SU-DHL-6 (cell line): ENCODE measurements around the gene YAF2.

Experiments
- H2AFZ ChIP-seq: fragments of 200-600 bp; sonication (generic); 2 replicates; pipeline ENCODE4 v1.6.1; 2014; ENCODE audit warnings: low read depth, mild to moderate bottlenecking, moderate library complexity, mixed read lengths, antibody characterized with exemption, low read length; ENCODE audit not compliant: severe bottlenecking
- H3F3A ChIP-seq: fragments of 200-600 bp; shearing (Covaris generic); 2 replicates; pipeline ENCODE4 v1.6.0; 2016; ENCODE audit warnings: antibody characterized with exemption, mild to moderate bottlenecking; ENCODE audit not compliant: insufficient read depth
- H3K27ac ChIP-seq: fragments of 200-600 bp; sonication (generic); 2 replicates; pipeline ENCODE4 v1.5.1; 2016; ENCODE audit warnings: low read depth, mild to moderate bottlenecking, low read length, moderate library complexity, mixed read lengths
- H3K27me3 ChIP-seq: fragments of 200-600 bp; sonication (generic), shearing (Covaris generic); 2 replicates; pipeline ENCODE4 v1.6.0; 2014; ENCODE audit warnings: mild to moderate bottlenecking, low read length
- H3K36me3 ChIP-seq: fragments of 200-600 bp; sonication (generic); 2 replicates; pipeline ENCODE4 v1.6.1; 2014; ENCODE audit warnings: mild to moderate bottlenecking, low read length, mixed read lengths
- H3K4me2 ChIP-seq: fragments of 300-600, 200-600 bp; shearing (Covaris generic), sonication (generic); 2 replicates; pipeline ENCODE4 v1.6.0; 2014; ENCODE audit warnings: low read length, low read depth, mild to moderate bottlenecking; ENCODE audit not compliant: poor library complexity, severe bottlenecking
- H3K4me3 ChIP-seq: fragments of 200-600 bp; sonication (generic); 2 replicates; pipeline ENCODE4 v1.5.1; 2014; ENCODE audit warnings: antibody characterized with exemption, low read length, mild to moderate bottlenecking, mixed read lengths; ENCODE audit not compliant: insufficient read depth, poor library complexity, severe bottlenecking
- H3K79me2 ChIP-seq: fragments of 200-600 bp; sonication (generic); 2 replicates; pipeline ENCODE4 v1.6.1; 2014; ENCODE audit warnings: mild to moderate bottlenecking, low read length, moderate library complexity; ENCODE audit not compliant: insufficient read depth
- H3K9ac ChIP-seq: fragments of 200-600 bp; sonication (generic); 2 replicates; pipeline ENCODE4 v1.7.0; 2014; ENCODE audit warnings: mild to moderate bottlenecking, low read length
- H3K9me2 ChIP-seq: fragments of 200-600 bp; sonication (generic); replicated peaks from 2 replicates; pipeline ENCODE4 v1.6.1; 2014; ENCODE audit warnings: low read length; ENCODE audit not compliant: insufficient read depth
- H3K9me3 ChIP-seq: fragments of 200-600 bp; sonication (generic); 2 replicates; pipeline ENCODE4 v1.6.1; 2014; ENCODE audit warnings: low read length, mixed read lengths; ENCODE audit not compliant: insufficient read depth
- H4K20me1 ChIP-seq: fragments of 200-600 bp; sonication (generic); 2 replicates; pipeline ENCODE4 v1.6.1; 2014; ENCODE audit warnings: low read depth, mild to moderate bottlenecking, antibody characterized with exemption, low read length, moderate library complexity, mixed read lengths
- CTCF ChIP-seq: fragments of 200-600 bp; sonication (generic); IDR thresholded peaks from one replicate; pipeline ENCODE4 v1.5.1; 2017; ENCODE audit warnings: antibody characterized with exemption, mild to moderate bottlenecking, low read length, moderate library complexity; ENCODE audit not compliant: insufficient read depth, poor library complexity, severe bottlenecking
- EZH2phosphoT487 ChIP-seq: fragments of 200-600 bp; sonication (generic), shearing (Covaris generic); conservative IDR thresholded peaks from 2 replicates; pipeline ENCODE4 v1.6.1; 2018; ENCODE audit warnings: mild to moderate bottlenecking, antibody characterized with exemption, low read length, moderate library complexity, mixed read lengths

The YAF2 gene

GRCh38 chr12:42277396-42278127 is 39.5 kb upstream of the YAF2 start:
- Histone ChIP-seq H3K36me3 (no peaks in the 10 kb centered on the region), H3K4me2 (no peak overlapping the region), H2AFZ (no peak overlapping the region), H3K27ac (no peak overlapping the region), H3K27me3 (no peaks in the 10 kb centered on the region), H3K9me2 (no peaks in the 10 kb centered on the region), H3K4me3 (no peak overlapping the region), H3K9ac (no peak overlapping the region), H3K79me2 (no peaks in the 10 kb centered on the region), H3F3A (no peaks in the 10 kb centered on the region), H4K20me1 (no peaks in the 10 kb centered on the region), H3K9me3 (no peaks in the 10 kb centered on the region)
- TF ChIP-seq EZH2phosphoT487 (no peak), CTCF (no peak)

- no peak overlapping the region for H3K27ac ChIP-seq
- no peaks in the 10 kb centered on the region for H3K27me3 ChIP-seq
- H3K9me3 ChIP-seq, result no peaks in the 10 kb centered on the region
- no peaks in the 10 kb centered on the region for H3K79me2 ChIP-seq
- no peak overlapping the region for H2AFZ ChIP-seq
- H4K20me1 ChIP-seq, result no peaks in the 10 kb centered on the region
- no peak overlapping the region for H3K9ac ChIP-seq
- TF ChIP-seq EZH2phosphoT487 (no peak), CTCF (no peak)
- H3F3A ChIP-seq, result no peaks in the 10 kb centered on the region
- no peak overlapping the region for H3K4me3 ChIP-seq
- no peak overlapping the region for H3K4me2 ChIP-seq
- no peaks in the 10 kb centered on the region for H3K36me3 ChIP-seq
- no peaks in the 10 kb centered on the region for H3K9me2 ChIP-seq
Observed at GRCh38 chr12:42275499-42275898, 37.5 kb upstream of the YAF2 start.

- H3K9me3 ChIP-seq, result no peaks in the 10 kb centered on the region
- H3K27ac ChIP-seq, result no peak overlapping the region
- no peak overlapping the region for H3K4me3 ChIP-seq
- H3F3A ChIP-seq, result no peaks in the 10 kb centered on the region
- no peaks in the 10 kb centered on the region for H3K79me2 ChIP-seq
- TF ChIP-seq EZH2phosphoT487, result no peak
- no peak for TF ChIP-seq CTCF
- H3K4me2 ChIP-seq, result no peak overlapping the region
- H3K36me3 ChIP-seq, result no peaks in the 10 kb centered on the region
- no peak overlapping the region for H3K9ac ChIP-seq
- no peak overlapping the region for H2AFZ ChIP-seq
- no peaks in the 10 kb centered on the region for H3K9me2 ChIP-seq
- H3K27me3 ChIP-seq, result no peaks in the 10 kb centered on the region
- H4K20me1 ChIP-seq, result no peaks in the 10 kb centered on the region
Observed at GRCh38 chr12:42273706-42274105, 35.7 kb upstream of the YAF2 start.
